ENCODE measurements around the gene HLA-DOA.

Gene HLA-DOA

GRCh38 chr6:32983964-32984621 is 25.3 kb downstream of the HLA-DOA start:
- Histone ChIP-seq H3K4me3 (ENCODE audit: low read depth, low read length) (no peak overlapping the region), H3K4me1 (ENCODE audit: control insufficient read depth, insufficient read depth, low read length) (peaks cover 8% of the 10 kb centered on the region), H3K36me3 (ENCODE audit: control insufficient read depth in 2 of 2, insufficient read depth in 1 of 2, low read length in 2 of 2) (peaks cover 24 to 26% of the 10 kb centered on the region in 2 experiments), H3K9me3 (ENCODE audit: control insufficient read depth, insufficient read depth, low read depth, low read length) (no peaks in the 10 kb centered on the region), H3K27ac (ENCODE audit: extremely low read depth, low read depth, low read length) (0 out of 2 replicates have a peak overlapping the region, but pooled peaks have one; percentile 1)
- POLR2A ChIA-PET: interaction anchor here (0.6 to 7.7 kb wide), 19 partner anchors 13 to 264 kb away, joined by 3 to 405 read pairs (median 4); partner anchors contain the start of genes BRD2, HLA-DMA, HLA-DMB and HSD17B8
- CTCF ChIA-PET: interaction anchor here (0.6 to 11.4 kb wide), 75 partner anchors 9 to 993 kb away, joined by 3 to 250 read pairs (median 4); partner anchors contain the start of genes BRD2, HLA-DMA, HLA-DMB and PSMB9
- TF ChIP-seq ZBTB20 (tag by site-specific recombination; IDR thresholded peaks at IDR 0.05): peak; percentile 33
- TF ChIP-seq ZNF664 (tag by site-specific recombination; IDR thresholded peaks at IDR 0.05): peak; percentile 99
- TF ChIP-seq, protein P1, sequence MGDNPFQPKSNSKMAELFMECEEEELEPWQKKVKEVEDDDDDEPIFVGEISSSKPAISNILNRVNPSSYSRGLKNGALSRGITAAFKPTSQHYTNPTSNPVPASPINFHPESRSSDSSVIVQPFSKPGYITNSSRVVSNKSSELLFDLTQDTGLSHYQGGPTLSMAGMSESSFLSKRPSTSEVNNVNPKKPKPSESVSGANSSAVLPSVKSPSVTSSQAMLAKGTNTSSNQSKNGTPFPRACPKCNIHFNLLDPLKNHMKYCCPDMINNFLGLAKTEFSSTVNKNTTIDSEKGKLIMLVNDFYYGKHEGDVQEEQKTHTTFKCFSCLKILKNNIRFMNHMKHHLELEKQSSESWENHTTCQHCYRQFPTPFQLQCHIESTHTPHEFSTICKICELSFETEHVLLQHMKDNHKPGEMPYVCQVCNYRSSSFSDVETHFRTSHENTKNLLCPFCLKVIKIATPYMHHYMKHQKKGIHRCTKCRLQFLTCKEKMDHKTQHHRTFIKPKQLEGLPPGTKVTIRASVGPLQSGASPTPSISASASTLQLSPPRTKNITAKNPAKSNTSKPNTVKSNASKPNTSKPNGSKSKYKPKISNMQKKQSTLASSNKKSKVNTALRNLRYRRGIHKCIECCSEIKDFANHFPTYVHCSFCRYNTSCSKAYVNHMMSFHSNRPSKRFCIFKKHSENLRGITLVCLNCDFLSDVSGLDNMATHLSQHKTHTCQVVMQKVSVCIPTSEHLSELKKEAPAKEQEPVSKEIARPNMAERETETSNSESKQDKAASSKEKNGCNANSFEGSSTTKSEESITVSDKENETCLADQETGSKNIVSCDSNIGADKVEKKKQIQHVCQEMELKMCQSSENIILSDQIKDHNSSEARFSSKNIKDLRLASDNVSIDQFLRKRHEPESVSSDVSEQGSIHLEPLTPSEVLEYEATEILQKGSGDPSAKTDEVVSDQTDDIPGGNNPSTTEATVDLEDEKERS (tag by site-specific recombination; IDR thresholded peaks at IDR 0.05): no peak
- TF ChIP-seq ZNF514 (tag by site-specific recombination; IDR thresholded peaks at IDR 0.05): no peak
- TF ChIP-seq ZNF10 (tag by site-specific recombination; IDR thresholded peaks at IDR 0.05): peak; percentile 62; the same call in 1 of the 2 replicates
- TF ChIP-seq IKZF3 (tag by site-specific recombination; IDR thresholded peaks at IDR 0.05): no peak
- no peak for TF ChIP-seq ZNF394 (tag by site-specific recombination; IDR thresholded peaks at IDR 0.05; ENCODE audit: borderline replicate concordance)
- TF ChIP-seq ZFP37 (tag by site-specific recombination; IDR thresholded peaks at IDR 0.05): no peak

DNA sequence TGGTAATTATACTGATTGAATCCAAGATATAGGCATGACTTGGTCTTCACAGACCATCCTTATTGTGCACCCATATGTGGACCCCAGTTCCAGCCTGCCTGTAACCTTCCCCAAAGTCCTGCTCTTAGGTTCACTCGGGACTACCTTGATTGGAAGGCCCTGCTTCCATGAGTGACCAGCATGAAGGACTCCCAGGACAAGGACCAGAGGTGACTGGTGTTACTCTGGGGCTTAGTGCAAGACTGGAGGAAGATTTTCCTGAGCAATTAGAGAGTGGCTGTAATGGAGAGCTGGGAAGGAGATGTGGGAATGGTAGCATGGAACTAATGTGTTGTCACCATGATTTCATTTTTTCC is 25.9 kb downstream of the HLA-DOA start:
- peaks cover 8% of the 10 kb centered on the region for H3K4me1 ChIP-seq (ENCODE audit: control insufficient read depth, insufficient read depth, low read length)
- no peak overlapping the region for H3K4me3 ChIP-seq (ENCODE audit: low read depth, low read length)
- ChIA-PET CTCF (interaction anchor here (0.7 to 11.4 kb wide), 16 partner anchors 10 to 165 kb away, joined by 3 to 250 read pairs (median 30); partner anchors contain the start of genes BRD2, HLA-DMA and TAP2), POLR2A (interaction anchor here (0.6 to 7.7 kb wide), 8 partner anchors 13 to 265 kb away, joined by 3 to 405 read pairs (median 10); partner anchors contain the start of genes BRD2, HLA-DMA and HSD17B8)
- peaks cover 29 to 32% of the 10 kb centered on the region in 2 experiments for H3K36me3 ChIP-seq (ENCODE audit: control insufficient read depth in 2 of 2, insufficient read depth in 1 of 2, low read length in 2 of 2)
- no peaks in the 10 kb centered on the region for H3K9me3 ChIP-seq (ENCODE audit: control insufficient read depth, insufficient read depth, low read depth, low read length)
- H3K27ac ChIP-seq (ENCODE audit: extremely low read depth, low read depth, low read length): 0 out of 2 replicates have a peak overlapping the region, but pooled peaks have one; percentile 1
- 0 out of 2 replicates have a peak, but pooled peaks have one; percentile 49 for TF ChIP-seq IKZF3 (tag by site-specific recombination; IDR thresholded peaks at IDR 0.05)
- TF ChIP-seq, protein P2, sequence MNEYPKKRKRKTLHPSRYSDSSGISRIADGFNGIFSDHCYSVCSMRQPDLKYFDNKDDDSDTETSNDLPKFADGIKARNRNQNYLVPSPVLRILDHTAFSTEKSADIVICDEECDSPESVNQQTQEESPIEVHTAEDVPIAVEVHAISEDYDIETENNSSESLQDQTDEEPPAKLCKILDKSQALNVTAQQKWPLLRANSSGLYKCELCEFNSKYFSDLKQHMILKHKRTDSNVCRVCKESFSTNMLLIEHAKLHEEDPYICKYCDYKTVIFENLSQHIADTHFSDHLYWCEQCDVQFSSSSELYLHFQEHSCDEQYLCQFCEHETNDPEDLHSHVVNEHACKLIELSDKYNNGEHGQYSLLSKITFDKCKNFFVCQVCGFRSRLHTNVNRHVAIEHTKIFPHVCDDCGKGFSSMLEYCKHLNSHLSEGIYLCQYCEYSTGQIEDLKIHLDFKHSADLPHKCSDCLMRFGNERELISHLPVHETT (tag by site-specific recombination; IDR thresholded peaks at IDR 0.05): no peak
- TF ChIP-seq ZNF624 (tag by site-specific recombination; IDR thresholded peaks at IDR 0.05): no peak
- TF ChIP-seq, protein P3, sequence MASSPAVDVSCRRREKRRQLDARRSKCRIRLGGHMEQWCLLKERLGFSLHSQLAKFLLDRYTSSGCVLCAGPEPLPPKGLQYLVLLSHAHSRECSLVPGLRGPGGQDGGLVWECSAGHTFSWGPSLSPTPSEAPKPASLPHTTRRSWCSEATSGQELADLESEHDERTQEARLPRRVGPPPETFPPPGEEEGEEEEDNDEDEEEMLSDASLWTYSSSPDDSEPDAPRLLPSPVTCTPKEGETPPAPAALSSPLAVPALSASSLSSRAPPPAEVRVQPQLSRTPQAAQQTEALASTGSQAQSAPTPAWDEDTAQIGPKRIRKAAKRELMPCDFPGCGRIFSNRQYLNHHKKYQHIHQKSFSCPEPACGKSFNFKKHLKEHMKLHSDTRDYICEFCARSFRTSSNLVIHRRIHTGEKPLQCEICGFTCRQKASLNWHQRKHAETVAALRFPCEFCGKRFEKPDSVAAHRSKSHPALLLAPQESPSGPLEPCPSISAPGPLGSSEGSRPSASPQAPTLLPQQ (tag by site-specific recombination; IDR thresholded peaks at IDR 0.05): 0 out of 2 replicates have a peak, but pooled peaks have one; percentile 20
